Tibial nerve (tissue), 4 donors: Measurements from ENCODE around the gene SHANK2.

Experiments
- CTCF ChIP-seq, 5 experiments: fragments of 200-600 bp in 3 of 5; fragments of 450-650 bp in 2 of 5; sonication (generic) in 3 of 5; IDR thresholded peaks; one replicate each; pipeline ENCODE4 v1.5.1; 2016 to 2019; ENCODE audit warnings: antibody characterized with exemption in 5 of 5, mild to moderate bottlenecking in 3 of 5, moderate library complexity in 2 of 5
- EP300 ChIP-seq, 2 donors: sonication (generic); formaldehyde crosslinking; IDR thresholded peaks; one replicate each; pipeline ENCODE4 v1.6.1; 2017; ENCODE audit warnings: antibody characterized with exemption in 2 of 2, mild to moderate bottlenecking in 1 of 2
- POLR2A ChIP-seq, 2 donors: fragments of 450-650 bp; IDR thresholded peaks; one replicate each; pipeline ENCODE4 v1.6.1; 2017; ENCODE audit warnings: antibody characterized with exemption in 2 of 2, mild to moderate bottlenecking in 2 of 2, moderate library complexity in 2 of 2

- TF ChIP-seq CTCF (IDR thresholded peaks at IDR 0.05) (no peak), POLR2A (IDR thresholded peaks at IDR 0.05) (no peak), EP300 (IDR thresholded peaks at IDR 0.05) (no peak)
These were observed 41.8 kb upstream of the SHANK2 start for GRCh38 chr11:71293961-71294782.
